Panc1 (cell line): ENCODE measurements around the gene NCS1.

Experiments used
- CTCF ChIP-seq: fragments of 450-650 bp; IDR thresholded peaks from 2 replicates; pipeline ENCODE4 v1.5.1; 2017; ENCODE audit warnings: mild to moderate bottlenecking
- POLR2AphosphoS5 ChIP-seq: IDR thresholded peaks from 2 replicates; pipeline ENCODE4 v1.6.1; 2012; ENCODE audit warnings: mild to moderate bottlenecking, low read depth, low read length, moderate library complexity
- REST ChIP-seq, 2 experiments: IDR thresholded peaks; 2 replicates each; pipeline ENCODE4 v1.6.1; 2011 to 2012; ENCODE audit warnings: low read depth in 2 of 2, control low read depth in 1 of 2, low read length in 1 of 2, mild to moderate bottlenecking in 1 of 2, moderate library complexity in 1 of 2; ENCODE audit not compliant: insufficient read depth in 1 of 2
- SIN3A ChIP-seq: IDR thresholded peaks from 2 replicates; pipeline ENCODE4 v1.6.1; 2012; ENCODE audit warnings: low read depth, mild to moderate bottlenecking, low read length, moderate library complexity, borderline replicate concordance; ENCODE audit not compliant: insufficient read depth

- TF ChIP-seq CTCF (no peak), REST (IDR thresholded peaks at IDR 0.05; ENCODE audit: insufficient read depth in 1 of 2, low read depth in 2 of 2, low read length in 1 of 2) (no peak), POLR2AphosphoS5 (no peak), SIN3A (no peak)
Observed at GRCh38 chr9:130159915-130160670, 12.1 kb upstream of the NCS1 start.
